ENCODE data around the gene FARP1. TPM values are rescaled to one million over a fixed set of nuclear protein-coding genes. Genes with fewer than 3 reads are reported as not detected.

Gene FARP1
- total and polyA plus RNA-seq, 10 of the 15 experiments (the other 5 are each of a cell fraction or from before 2014, with no cell fraction given) = 0.17 to 6.9 (median 0.68) TPM

DNA sequence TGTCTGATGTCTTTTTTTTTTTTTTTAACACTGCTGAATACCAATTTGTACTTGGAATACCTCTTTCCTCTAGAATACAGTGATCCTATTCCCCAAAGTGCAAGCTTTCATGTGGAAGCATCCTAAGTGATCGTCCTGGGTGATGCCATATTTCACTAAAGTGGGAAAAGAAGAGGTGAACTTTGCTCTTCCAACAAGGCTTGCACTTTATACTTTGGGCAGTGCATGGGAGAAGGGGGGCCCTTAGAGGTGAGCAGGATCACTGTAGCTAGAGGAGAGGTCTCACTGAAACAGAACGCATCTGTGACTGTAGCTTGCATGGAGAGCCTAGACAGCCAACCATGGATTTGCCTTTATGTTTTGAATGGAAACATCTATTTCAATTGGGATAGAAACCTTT is 260.2 kb downstream of the FARP1 start:
- Histone ChIP-seq H3K9me3 (replicated peaks; ENCODE audit: control insufficient read depth, insufficient read depth, low read length) (no peaks in the 10 kb centered on the region), H4K20me1 (ENCODE audit: control insufficient read depth, insufficient read depth) (no peaks in the 10 kb centered on the region), H3K27ac (ENCODE audit: control insufficient read depth, insufficient read depth) (no peak overlapping the region), H3K79me2 (ENCODE audit: control insufficient read depth, insufficient read depth, low read length) (no peaks in the 10 kb centered on the region), H3K9ac (ENCODE audit: control insufficient read depth, insufficient read depth, low read length) (no peak overlapping the region), H3K4me2 (ENCODE audit: control insufficient read depth, insufficient read depth) (no peak overlapping the region), H2AFZ (ENCODE audit: control insufficient read depth, low read depth, low read length) (no peak overlapping the region), H3K4me1 (ENCODE audit: control insufficient read depth, insufficient read depth, low read length) (no peaks in the 10 kb centered on the region), H3K4me3 (no peak overlapping the region), H3K36me3 (ENCODE audit: control insufficient read depth in 2 of 2, insufficient read depth in 2 of 2, low read length in 1 of 2) (no peaks in the 10 kb centered on the region), H3K27me3 (replicated peaks in 1 of 2; ENCODE audit: control insufficient read depth in 2 of 2, insufficient read depth in 2 of 2, low read length in 1 of 2) (no peaks in the 10 kb centered on the region)
- POLR2A ChIA-PET = interaction anchor here (0.7 kb wide), 1 partner anchor 15 kb away, joined by 4 read pairs; no protein-coding TSS in a partner anchor
- no TSS peak for BruUV-seq (replicated peaks)
- in situ Hi-C loops (cut with MboI) (no loop called here), intact Hi-C loops (cut with micrococcal nuclease; ENCODE audit: unreplicated experiment) (no loop called here)
- ATAC-seq (no peak), FAIRE-seq (no peak), DNase-seq (ENCODE audit: low read depth, low spot score) (no peak)
- no peak for TF ChIP-seq FOXM1 (IDR thresholded peaks at IDR 0.05; ENCODE audit: low read depth, low read length)
- TF ChIP-seq JUNB (IDR thresholded peaks at IDR 0.05) = no peak
- no peak for TF ChIP-seq WRNIP1 (IDR thresholded peaks at IDR 0.05; ENCODE audit: borderline replicate concordance, low read depth, low read length)
- no peak for TF ChIP-seq ETV6 (conservative IDR thresholded peaks at IDR 0.05 in 1 of 2, IDR thresholded peaks at IDR 0.05 in 1 of 2; ENCODE audit: borderline replicate concordance in 1 of 2, low read depth in 1 of 2)
- SMC1A ChIA-PET (ENCODE audit: uncharacterized antibody, unreplicated experiment) = interaction anchor here (1.0 kb wide), 1 partner anchor 38 kb away, joined by 4 read pairs; no protein-coding TSS in a partner anchor
- CTCF ChIA-PET = interaction anchor here (0.6 kb wide), 2 partner anchors 38 to 863 kb away, joined by 3 read pairs; no protein-coding TSS in a partner anchor
- 34% methylated on average over 2 of the region's 2 CpGs for WGBS (ENCODE audit: insufficient coverage, insufficient replicate concordance, low lambda C conversion rate, missing lambda C conversion rate)
- RAD21 ChIA-PET (ENCODE audit: unreplicated experiment) = no interaction called here

DNA sequence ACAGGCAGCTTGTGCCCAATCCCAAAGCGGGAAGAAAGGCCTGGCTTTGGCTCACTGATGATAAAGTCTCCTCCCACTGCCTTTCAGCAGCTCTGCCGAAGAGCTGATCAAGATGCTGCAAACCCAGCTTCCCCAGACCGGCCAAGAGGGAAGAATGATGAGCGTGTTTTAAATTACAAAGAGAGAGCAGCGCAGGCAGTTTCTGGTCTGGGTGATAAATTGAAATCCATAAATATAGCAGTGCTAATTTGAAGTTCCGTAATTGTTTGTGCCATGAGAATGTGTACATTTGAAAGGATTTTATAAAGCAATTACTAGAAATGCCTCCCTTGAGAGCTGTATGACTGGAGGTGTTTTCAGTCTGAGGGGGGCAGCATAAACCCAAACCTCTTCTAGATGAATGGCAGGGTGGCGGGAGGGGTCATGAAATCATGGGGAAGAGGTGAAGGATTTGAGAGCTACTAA is 262.2 kb downstream of the FARP1 start:
- CTCF ChIA-PET = interaction anchor here (1.0 to 2.1 kb wide), 4 partner anchors 8 to 248 kb away, joined by 3 to 5 read pairs (median 3); no protein-coding TSS in a partner anchor
- POLR2A ChIA-PET = no interaction called here
- RAD21 ChIA-PET (ENCODE audit: unreplicated experiment) = interaction anchor here (1.3 kb wide), 1 partner anchor 37 kb away, joined by 4 read pairs; no protein-coding TSS in a partner anchor
- no peaks in the 10 kb centered on the region for H3K79me2 ChIP-seq (ENCODE audit: control insufficient read depth, insufficient read depth, low read length)
- no peaks in the 10 kb centered on the region for H3K27me3 ChIP-seq (replicated peaks in 1 of 2; ENCODE audit: control insufficient read depth in 2 of 2, insufficient read depth in 2 of 2, low read length in 1 of 2)
- ATAC-seq = no peak
- H3K9me3 ChIP-seq (replicated peaks; ENCODE audit: control insufficient read depth, insufficient read depth, low read length) = no peaks in the 10 kb centered on the region
- no peak for DNase-seq (ENCODE audit: low read depth, low spot score)
- intact Hi-C loops (cut with micrococcal nuclease; ENCODE audit: unreplicated experiment) (no loop called here), in situ Hi-C loops (cut with MboI) (no loop called here)
- no peak for FAIRE-seq
- no peak overlapping the region for H3K4me2 ChIP-seq (ENCODE audit: control insufficient read depth, insufficient read depth)
- no peaks in the 10 kb centered on the region for H3K4me1 ChIP-seq (ENCODE audit: control insufficient read depth, insufficient read depth, low read length)
- no peak overlapping the region for H2AFZ ChIP-seq (ENCODE audit: control insufficient read depth, low read depth, low read length)
- H3K27ac ChIP-seq (ENCODE audit: control insufficient read depth, insufficient read depth) = no peak overlapping the region
- no peak overlapping the region for H3K9ac ChIP-seq (ENCODE audit: control insufficient read depth, insufficient read depth, low read length)
- H3K36me3 ChIP-seq (ENCODE audit: control insufficient read depth in 2 of 2, insufficient read depth in 2 of 2, low read length in 1 of 2) = no peaks in the 10 kb centered on the region
- no peak overlapping the region for H3K4me3 ChIP-seq
- H4K20me1 ChIP-seq (ENCODE audit: control insufficient read depth, insufficient read depth) = no peaks in the 10 kb centered on the region
- SMC1A ChIA-PET (ENCODE audit: uncharacterized antibody, unreplicated experiment) = interaction anchor here (1.0 to 1.7 kb wide), 3 partner anchors 158 to 268 kb away, joined by 3 to 9 read pairs (median 4); no protein-coding TSS in a partner anchor
- 51% methylated on average over 7 of the region's 7 CpGs for WGBS (ENCODE audit: insufficient coverage, insufficient replicate concordance, low lambda C conversion rate, missing lambda C conversion rate)
- no TSS peak for BruUV-seq (replicated peaks)
- TF ChIP-seq POLR2AphosphoS5 (IDR thresholded peaks at IDR 0.05; ENCODE audit: low read length) (no peak), MAX (IDR thresholded peaks at IDR 0.05; ENCODE audit: low read depth, low read length) (no peak), STAT1 (conservative IDR thresholded peaks at IDR 0.05) (no peak), PAX5 (IDR thresholded peaks at IDR 0.05; ENCODE audit: borderline replicate concordance, low read depth, low read length) (no peak), JUNB (IDR thresholded peaks at IDR 0.05) (no peak), SMC3 (IDR thresholded peaks at IDR 0.05; ENCODE audit: borderline replicate concordance, low read length) (no peak), SUPT20H (IDR thresholded peaks at IDR 0.05; ENCODE audit: borderline replicate concordance, control insufficient read depth, low read depth, low read length) (no peak), EP300 (IDR thresholded peaks at IDR 0.05; ENCODE audit: borderline replicate concordance in 1 of 2, control insufficient read depth in 1 of 2, low read depth in 2 of 2, low read length in 2 of 2) (no peak), SMARCA5 (IDR thresholded peaks at IDR 0.05) (no peak)
- TF ChIP-seq, protein P1, sequence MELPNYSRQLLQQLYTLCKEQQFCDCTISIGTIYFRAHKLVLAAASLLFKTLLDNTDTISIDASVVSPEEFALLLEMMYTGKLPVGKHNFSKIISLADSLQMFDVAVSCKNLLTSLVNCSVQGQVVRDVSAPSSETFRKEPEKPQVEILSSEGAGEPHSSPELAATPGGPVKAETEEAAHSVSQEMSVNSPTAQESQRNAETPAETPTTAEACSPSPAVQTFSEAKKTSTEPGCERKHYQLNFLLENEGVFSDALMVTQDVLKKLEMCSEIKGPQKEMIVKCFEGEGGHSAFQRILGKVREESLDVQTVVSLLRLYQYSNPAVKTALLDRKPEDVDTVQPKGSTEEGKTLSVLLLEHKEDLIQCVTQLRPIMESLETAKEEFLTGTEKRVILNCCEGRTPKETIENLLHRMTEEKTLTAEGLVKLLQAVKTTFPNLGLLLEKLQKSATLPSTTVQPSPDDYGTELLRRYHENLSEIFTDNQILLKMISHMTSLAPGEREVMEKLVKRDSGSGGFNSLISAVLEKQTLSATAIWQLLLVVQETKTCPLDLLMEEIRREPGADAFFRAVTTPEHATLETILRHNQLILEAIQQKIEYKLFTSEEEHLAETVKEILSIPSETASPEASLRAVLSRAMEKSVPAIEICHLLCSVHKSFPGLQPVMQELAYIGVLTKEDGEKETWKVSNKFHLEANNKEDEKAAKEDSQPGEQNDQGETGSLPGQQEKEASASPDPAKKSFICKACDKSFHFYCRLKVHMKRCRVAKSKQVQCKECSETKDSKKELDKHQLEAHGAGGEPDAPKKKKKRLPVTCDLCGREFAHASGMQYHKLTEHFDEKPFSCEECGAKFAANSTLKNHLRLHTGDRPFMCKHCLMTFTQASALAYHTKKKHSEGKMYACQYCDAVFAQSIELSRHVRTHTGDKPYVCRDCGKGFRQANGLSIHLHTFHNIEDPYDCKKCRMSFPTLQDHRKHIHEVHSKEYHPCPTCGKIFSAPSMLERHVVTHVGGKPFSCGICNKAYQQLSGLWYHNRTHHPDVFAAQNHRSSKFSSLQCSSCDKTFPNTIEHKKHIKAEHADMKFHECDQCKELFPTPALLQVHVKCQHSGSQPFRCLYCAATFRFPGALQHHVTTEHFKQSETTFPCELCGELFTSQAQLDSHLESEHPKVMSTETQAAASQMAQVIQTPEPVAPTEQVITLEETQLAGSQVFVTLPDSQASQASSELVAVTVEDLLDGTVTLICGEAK (IDR thresholded peaks at IDR 0.05; ENCODE audit: borderline replicate concordance) = no peak
